ENCODE data around the gene SLC9A8. TPM values are rescaled to one million over a fixed set of nuclear protein-coding genes. Genes with fewer than 3 reads are reported as not detected.
A peak's percentile ranks its signal among the peaks of the same experiment; 100 is the strongest.

Gene SLC9A8
- total RNA-seq, 1 donor from 2014 or later: 65.7 TPM

DNA sequence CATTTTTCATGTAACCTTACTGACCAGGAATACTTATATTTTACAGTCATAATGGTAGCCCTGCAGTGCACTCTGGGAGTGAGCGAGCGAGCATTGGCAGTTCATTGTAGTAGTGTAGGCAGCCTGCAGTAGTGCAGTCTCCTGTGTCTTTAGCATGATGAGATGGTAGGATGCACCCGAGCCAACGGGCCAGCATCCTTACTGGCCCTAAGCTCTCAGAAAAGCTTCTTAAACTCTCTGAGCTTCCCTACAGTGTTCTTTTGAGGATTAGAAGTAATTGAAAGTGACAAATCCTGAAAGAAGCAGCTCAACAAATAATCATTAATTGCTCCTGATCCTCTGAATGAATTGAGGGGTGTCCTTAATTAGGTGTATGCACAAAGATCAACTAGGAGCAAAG lies 20.9 kb downstream of the SLC9A8 start:
- ATAC-seq (ENCODE audit: low read depth) (peak; percentile 50), DNase-seq (no peak)
- Mint-ChIP-seq H3K27me3 (no peaks in the 10 kb centered on the region), H3K4me3 (no peak overlapping the region), H3K9me3 (no peaks in the 10 kb centered on the region), H3K36me3 (ENCODE audit: low read depth) (peaks cover 67% of the 10 kb centered on the region), H3K27ac (peak overlapping the region; percentile 63), H3K4me1 (peaks cover 25% of the 10 kb centered on the region)
- ChIA-PET CTCF (interaction anchor here (1.1 to 3.0 kb wide), 2 partner anchors 13 to 225 kb away, joined by 3 to 10 read pairs; no protein-coding TSS in a partner anchor), POLR2A (interaction anchor here (0.6 to 2.1 kb wide), 7 partner anchors 10 to 164 kb away, joined by 3 to 6 read pairs (median 4); partner anchors contain the start of gene SLC9A8)
- TF ChIP-seq, protein P1, sequence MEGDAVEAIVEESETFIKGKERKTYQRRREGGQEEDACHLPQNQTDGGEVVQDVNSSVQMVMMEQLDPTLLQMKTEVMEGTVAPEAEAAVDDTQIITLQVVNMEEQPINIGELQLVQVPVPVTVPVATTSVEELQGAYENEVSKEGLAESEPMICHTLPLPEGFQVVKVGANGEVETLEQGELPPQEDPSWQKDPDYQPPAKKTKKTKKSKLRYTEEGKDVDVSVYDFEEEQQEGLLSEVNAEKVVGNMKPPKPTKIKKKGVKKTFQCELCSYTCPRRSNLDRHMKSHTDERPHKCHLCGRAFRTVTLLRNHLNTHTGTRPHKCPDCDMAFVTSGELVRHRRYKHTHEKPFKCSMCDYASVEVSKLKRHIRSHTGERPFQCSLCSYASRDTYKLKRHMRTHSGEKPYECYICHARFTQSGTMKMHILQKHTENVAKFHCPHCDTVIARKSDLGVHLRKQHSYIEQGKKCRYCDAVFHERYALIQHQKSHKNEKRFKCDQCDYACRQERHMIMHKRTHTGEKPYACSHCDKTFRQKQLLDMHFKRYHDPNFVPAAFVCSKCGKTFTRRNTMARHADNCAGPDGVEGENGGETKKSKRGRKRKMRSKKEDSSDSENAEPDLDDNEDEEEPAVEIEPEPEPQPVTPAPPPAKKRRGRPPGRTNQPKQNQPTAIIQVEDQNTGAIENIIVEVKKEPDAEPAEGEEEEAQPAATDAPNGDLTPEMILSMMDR (IDR thresholded peaks at IDR 0.05): no peak
- intact Hi-C loops (cut with micrococcal nuclease): no loop called here

DNA sequence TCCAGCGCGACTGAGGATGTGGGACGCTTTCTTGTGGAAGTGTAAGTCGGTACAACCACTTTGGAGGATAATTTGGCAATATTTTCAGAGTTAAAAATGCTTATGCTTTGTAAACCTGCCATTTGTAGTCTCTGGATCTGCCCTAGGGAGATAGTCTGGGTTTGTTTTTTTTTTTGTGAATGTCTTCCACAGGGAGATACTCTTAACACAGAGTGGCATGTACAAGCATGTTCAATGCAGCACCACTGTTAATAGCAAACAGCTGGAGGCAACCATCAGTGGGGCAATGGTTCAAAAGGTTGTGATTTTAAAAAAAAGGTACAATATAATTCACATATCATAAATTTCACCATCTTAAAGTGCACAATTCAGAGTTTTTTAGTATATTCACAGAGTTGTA lies 22.4 kb downstream of the SLC9A8 start:
- CTCF ChIA-PET: no interaction called here
- POLR2A ChIA-PET: no interaction called here
- Mint-ChIP-seq H3K9me3 (no peaks in the 10 kb centered on the region), H3K27me3 (no peaks in the 10 kb centered on the region), H3K27ac (no peak overlapping the region), H3K4me1 (peaks cover 25% of the 10 kb centered on the region), H3K4me3 (no peak overlapping the region), H3K36me3 (ENCODE audit: low read depth) (peaks cover 72% of the 10 kb centered on the region)
- no peak for DNase-seq
- intact Hi-C loops (cut with micrococcal nuclease): no loop called here
- ATAC-seq (ENCODE audit: low read depth): no peak
- TF ChIP-seq, protein P1 (IDR thresholded peaks at IDR 0.05): no peak

DNA sequence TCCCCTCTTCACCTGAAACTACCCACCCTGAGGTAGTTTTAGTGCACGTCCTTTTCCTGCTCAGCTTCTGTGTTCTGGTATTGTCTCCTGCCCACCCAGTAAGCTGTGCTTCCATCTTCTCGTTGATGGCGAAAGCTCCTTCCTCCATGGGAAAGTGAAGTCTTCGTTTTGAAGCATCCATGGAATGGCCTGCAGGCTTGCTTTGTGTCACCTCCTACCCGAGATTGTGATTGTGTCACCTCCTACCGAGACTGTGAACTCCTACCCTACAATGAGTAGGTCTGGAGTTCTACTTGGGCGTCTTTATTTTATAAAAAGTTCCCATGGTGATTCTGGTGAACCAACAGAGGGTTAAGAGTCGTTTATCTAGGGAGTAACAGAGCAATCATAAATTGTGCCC lies 25.9 kb downstream of the SLC9A8 start:
- Mint-ChIP-seq H3K36me3 (ENCODE audit: low read depth) (peaks cover 65% of the 10 kb centered on the region), H3K4me1 (peaks cover 7% of the 10 kb centered on the region), H3K9me3 (peaks cover 4% of the 10 kb centered on the region), H3K27ac (no peak overlapping the region), H3K27me3 (no peaks in the 10 kb centered on the region), H3K4me3 (no peak overlapping the region)
- TF ChIP-seq, protein P1 (IDR thresholded peaks at IDR 0.05): no peak
- intact Hi-C loops (cut with micrococcal nuclease): no loop called here
- DNase-seq (no peak), ATAC-seq (ENCODE audit: low read depth) (no peak)
- ChIA-PET CTCF (interaction anchor here (1.2 to 1.4 kb wide), 2 partner anchors 14 to 230 kb away, joined by 3 to 4 read pairs; no protein-coding TSS in a partner anchor), POLR2A (no interaction called here)

DNA sequence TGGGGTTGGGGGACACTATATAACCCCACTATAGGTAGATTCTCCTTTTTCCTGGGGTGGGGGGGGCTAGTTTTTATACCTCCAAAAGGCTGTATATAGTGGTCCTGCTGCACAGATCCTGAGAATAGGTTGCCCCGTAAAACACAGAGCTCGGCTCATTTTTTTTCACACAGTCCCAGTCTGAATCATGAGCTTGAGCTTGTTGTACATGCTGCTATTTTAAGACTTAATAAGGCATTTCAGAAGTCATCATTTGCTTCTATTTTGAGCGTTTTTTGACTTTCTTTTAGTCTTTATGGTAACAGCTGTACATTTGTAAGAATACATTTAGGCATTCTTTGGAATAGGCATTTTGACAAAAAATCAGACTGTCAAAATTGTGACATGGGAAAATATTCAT lies 30.5 kb downstream of the SLC9A8 start:
- DNase-seq (no peak), ATAC-seq (ENCODE audit: low read depth) (no peak)
- ChIA-PET POLR2A (interaction anchor here (0.6 to 1.0 kb wide), 3 partner anchors 33 to 222 kb away, joined by 3 read pairs; partner anchors contain the start of gene B4GALT5), CTCF (interaction anchor here (1.3 to 4.2 kb wide), 3 partner anchors 21 to 231 kb away, joined by 5 to 28 read pairs (median 5); no protein-coding TSS in a partner anchor)
- no peaks in the 10 kb centered on the region for H3K27me3 Mint-ChIP-seq
- intact Hi-C loops (cut with micrococcal nuclease): no loop called here
- H3K36me3 Mint-ChIP-seq (ENCODE audit: low read depth): peaks cover 58% of the 10 kb centered on the region
- H3K4me1 Mint-ChIP-seq: peaks cover 11% of the 10 kb centered on the region
- peaks cover 4% of the 10 kb centered on the region for H3K9me3 Mint-ChIP-seq
- TF ChIP-seq, protein P1 (IDR thresholded peaks at IDR 0.05): no peak
- H3K4me3 Mint-ChIP-seq: no peak overlapping the region
- H3K27ac Mint-ChIP-seq: no peak overlapping the region

DNA sequence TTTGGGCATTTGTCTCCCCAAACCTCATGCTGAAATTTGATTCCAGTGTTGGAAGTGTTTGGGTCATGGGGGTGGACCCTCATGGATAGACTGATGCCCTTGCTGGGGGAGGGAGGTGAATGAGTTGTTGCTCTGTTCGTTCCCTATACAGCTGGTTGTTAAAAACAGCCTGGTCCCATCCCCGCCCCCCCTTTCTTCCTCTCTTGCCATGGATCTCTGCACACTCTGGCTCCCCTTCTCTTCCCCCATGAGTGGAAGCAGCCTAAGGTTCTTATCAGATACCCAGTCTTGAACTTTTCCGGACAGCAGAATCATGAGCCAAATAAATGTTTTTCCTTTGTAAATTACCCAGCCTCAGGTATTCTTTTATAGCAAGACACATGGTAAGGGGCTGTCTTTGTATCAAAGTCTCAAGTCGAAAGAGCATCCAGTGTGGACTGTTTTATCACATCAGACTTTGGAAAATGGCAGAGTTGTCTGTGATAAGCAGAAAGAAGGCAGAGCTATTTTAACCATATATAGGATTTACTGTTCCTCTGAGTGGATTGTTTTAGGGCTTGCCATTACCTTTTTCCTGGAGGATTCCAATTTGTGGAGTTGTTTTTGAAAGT lies 31.2 kb downstream of the SLC9A8 start:
- intact Hi-C loops (cut with micrococcal nuclease): no loop called here
- H3K36me3 Mint-ChIP-seq (ENCODE audit: low read depth): peaks cover 61% of the 10 kb centered on the region

More for the DNA sequence above, 31.2 kb downstream of the SLC9A8 start:
- TF ChIP-seq, protein P1 (IDR thresholded peaks at IDR 0.05): no peak
- peak overlapping the region; percentile 39 for H3K27ac Mint-ChIP-seq
- H3K4me3 Mint-ChIP-seq: no peak overlapping the region
- H3K27me3 Mint-ChIP-seq: no peaks in the 10 kb centered on the region
- no peak for DNase-seq
- ChIA-PET POLR2A (interaction anchor here (0.6 to 2.0 kb wide), 5 partner anchors 34 to 231 kb away, joined by 3 to 7 read pairs (median 3); partner anchors contain the start of gene B4GALT5), CTCF (interaction anchor here (1.3 to 7.0 kb wide), 4 partner anchors 21 to 236 kb away, joined by 5 to 85 read pairs (median 16); no protein-coding TSS in a partner anchor)
- no peak for ATAC-seq (ENCODE audit: low read depth)
- peaks cover 4% of the 10 kb centered on the region for H3K9me3 Mint-ChIP-seq
- H3K4me1 Mint-ChIP-seq: peaks cover 11% of the 10 kb centered on the region

Measured in activated B cell treated with CpG ODN at 0.5 μM for 24 hours (primary cell).